Measurements from ENCODE around the gene SLC23A1.
"Not testable (repeated sequence)": the region's sequence is repeated elsewhere in the genome, so short reads cannot be mapped to it uniquely, and the experiment has no call there.

DNA sequence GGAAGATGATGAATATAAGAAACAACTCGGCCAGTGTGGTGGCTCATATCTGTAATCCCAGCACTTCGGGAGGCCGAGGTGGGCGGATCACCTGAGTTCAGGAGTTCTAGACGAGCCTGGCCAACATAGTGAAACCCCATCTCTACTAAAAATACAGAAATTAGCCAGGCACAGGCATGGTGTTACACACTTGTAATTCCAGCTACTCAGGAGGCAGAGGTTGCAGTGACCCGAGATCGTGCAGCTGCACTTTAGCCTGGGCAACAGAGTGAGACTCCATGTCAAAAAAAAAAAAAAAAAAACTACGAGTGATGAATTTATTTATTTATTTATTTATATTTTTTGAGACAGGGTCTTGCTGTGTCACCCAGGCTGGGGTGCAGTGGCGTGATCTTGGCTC lies 35.2 kb downstream of the SLC23A1 start:
- TF ChIP-seq, protein P1, sequence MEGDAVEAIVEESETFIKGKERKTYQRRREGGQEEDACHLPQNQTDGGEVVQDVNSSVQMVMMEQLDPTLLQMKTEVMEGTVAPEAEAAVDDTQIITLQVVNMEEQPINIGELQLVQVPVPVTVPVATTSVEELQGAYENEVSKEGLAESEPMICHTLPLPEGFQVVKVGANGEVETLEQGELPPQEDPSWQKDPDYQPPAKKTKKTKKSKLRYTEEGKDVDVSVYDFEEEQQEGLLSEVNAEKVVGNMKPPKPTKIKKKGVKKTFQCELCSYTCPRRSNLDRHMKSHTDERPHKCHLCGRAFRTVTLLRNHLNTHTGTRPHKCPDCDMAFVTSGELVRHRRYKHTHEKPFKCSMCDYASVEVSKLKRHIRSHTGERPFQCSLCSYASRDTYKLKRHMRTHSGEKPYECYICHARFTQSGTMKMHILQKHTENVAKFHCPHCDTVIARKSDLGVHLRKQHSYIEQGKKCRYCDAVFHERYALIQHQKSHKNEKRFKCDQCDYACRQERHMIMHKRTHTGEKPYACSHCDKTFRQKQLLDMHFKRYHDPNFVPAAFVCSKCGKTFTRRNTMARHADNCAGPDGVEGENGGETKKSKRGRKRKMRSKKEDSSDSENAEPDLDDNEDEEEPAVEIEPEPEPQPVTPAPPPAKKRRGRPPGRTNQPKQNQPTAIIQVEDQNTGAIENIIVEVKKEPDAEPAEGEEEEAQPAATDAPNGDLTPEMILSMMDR (IDR thresholded peaks at IDR 0.05) = not testable (repeated sequence)
- TF ChIP-seq POLR2A (IDR thresholded peaks at IDR 0.05) = not testable (repeated sequence)

Measured in uterus (tissue), 2 donors.